B cell (primary cell): ENCODE results near the gene PSAT1. TPM values are rescaled to one million over a fixed set of nuclear protein-coding genes. Genes with fewer than 3 reads are reported as not detected.

Source experiments
- ATAC-seq: fragments of 200-7000 bp; cut with Tn5 transposase; one replicate; pipeline ENCODE4 v1.10.0; 2021; ENCODE audit warnings: low read depth, mild to moderate bottlenecking, moderate number of reproducible peaks, moderate library complexity
- CTCF ChIA-PET: fragments of 350-600 bp; sonication (Branson Sonifier 250); formaldehyde crosslinking; loops from one replicate; lab custom pipeline; 2021; ENCODE audit warnings: antibody characterized with exemption, inconsistent platforms; lab: Charles Lee
- POLR2A ChIA-PET: fragments of 350-600 bp; sonication (Branson Sonifier 250); formaldehyde crosslinking; loops from one replicate; lab custom pipeline; 2021; ENCODE audit warnings: antibody characterized with exemption; lab: Charles Lee
- DNase-seq: peaks from one replicate; pipeline ENCODE4 v3.0.0; 2013
- H2AFZ ChIP-seq: 2 replicates; pipeline ENCODE4 v1.6.1; 2012; ENCODE audit warnings: mild to moderate bottlenecking, low read depth, low read length; ENCODE audit not compliant: insufficient read depth, poor library complexity, severe bottlenecking
- H3K27ac ChIP-seq, 2 donors: 1 replicate in 1 of 2; 2 replicates in 1 of 2; pipeline ENCODE4 v1.5.1; 2012 to 2013; ENCODE audit warnings: low read length in 2 of 2, mild to moderate bottlenecking in 2 of 2, moderate library complexity in 1 of 2
- H3K27me3 ChIP-seq, 4 experiments: fragments of 200-600 bp in 1 of 4; sonication (generic) in 1 of 4; replicated peaks in 1 of 4; 1 replicate in 2 of 4; 2 replicates in 2 of 4; pipeline versions ENCODE4 v1.6.1 to v1.7.0; 2013 to 2016; ENCODE audit warnings: low read length in 3 of 4, mild to moderate bottlenecking in 2 of 4, mixed read lengths in 1 of 4, moderate library complexity in 1 of 4; ENCODE audit not compliant: insufficient read depth in 4 of 4, control insufficient read depth in 3 of 4; ENCODE audit errors: control extremely low read depth in 1 of 4
- H3K36me3 ChIP-seq, 2 experiments: replicated peaks in 1 of 2; 1 replicate in 1 of 2; 2 replicates in 1 of 2; pipeline versions ENCODE4 v1.6.1 to v1.7.1; 2013; ENCODE audit warnings: low read length in 1 of 2; ENCODE audit not compliant: insufficient read depth in 2 of 2, control insufficient read depth in 1 of 2; ENCODE audit errors: control extremely low read depth in 1 of 2, extremely low read depth in 1 of 2
- H3K4me1 ChIP-seq, 2 donors: fragments of 200-600 bp in 1 of 2; sonication (generic) in 1 of 2; 1 replicate in 1 of 2; 2 replicates in 1 of 2; pipeline versions ENCODE4 v1.5.1 to v1.6.1; 2013 to 2017; ENCODE audit warnings: low read length in 2 of 2; ENCODE audit not compliant: control insufficient read depth in 2 of 2, insufficient read depth in 2 of 2
- H3K4me2 ChIP-seq: replicated peaks from 2 replicates; pipeline ENCODE3; 2012; ENCODE audit warnings: mild to moderate bottlenecking, low read depth, low read length; ENCODE audit not compliant: poor library complexity, severe bottlenecking
- H3K4me3 ChIP-seq, 5 experiments: fragments of 200-600 bp in 1 of 5; sonication (generic) in 1 of 5; 1 replicate in 3 of 5; 2 replicates in 2 of 5; pipeline versions ENCODE4 v1.5.1 to v1.7.0; 2011 to 2016; ENCODE audit warnings: low read length in 4 of 5, mild to moderate bottlenecking in 4 of 5, low read depth in 2 of 5, control low read depth in 1 of 5, moderate library complexity in 1 of 5; ENCODE audit not compliant: insufficient read depth in 1 of 5; ENCODE audit errors: control extremely low read depth in 1 of 5, extremely low read depth in 1 of 5
- H3K79me2 ChIP-seq: fragments of 200-600 bp; sonication (generic); one replicate; pipeline ENCODE4 v1.6.0; 2016; ENCODE audit warnings: low read length; ENCODE audit not compliant: control insufficient read depth, insufficient read depth
- H3K9ac ChIP-seq: fragments of 200-600 bp; sonication (generic); 2 replicates; pipeline ENCODE4 v1.6.1; 2017; ENCODE audit warnings: mild to moderate bottlenecking, low read length, moderate library complexity
- H3K9me3 ChIP-seq, 3 donors: one replicate each; pipeline versions ENCODE4 v1.6.1 to v1.7.1; 2013; ENCODE audit warnings: low read length in 2 of 3; ENCODE audit not compliant: control insufficient read depth in 2 of 3, insufficient read depth in 1 of 3; ENCODE audit errors: control extremely low read depth in 1 of 3
- H4K20me1 ChIP-seq: 2 replicates; pipeline ENCODE4 v1.6.0; 2012; ENCODE audit warnings: mild to moderate bottlenecking, low read length; ENCODE audit not compliant: insufficient read depth, control insufficient read depth, poor library complexity, severe bottlenecking
- H3K27ac Mint-ChIP-seq: one replicate; pipeline ENCODE4 v1.8.0; 2021; ENCODE audit warnings: mixed read lengths
- H3K27me3 Mint-ChIP-seq: one replicate; pipeline ENCODE4 v1.8.0; 2021; ENCODE audit warnings: mixed read lengths
- H3K4me1 Mint-ChIP-seq: one replicate; pipeline ENCODE4 v1.8.0; 2021; ENCODE audit warnings: mixed read lengths
- H3K4me3 Mint-ChIP-seq: one replicate; pipeline ENCODE4 v1.8.0; 2021; ENCODE audit warnings: mixed read lengths
- H3K9me3 Mint-ChIP-seq: one replicate; pipeline ENCODE4 v1.8.0; 2022; ENCODE audit warnings: mixed read lengths; ENCODE audit not compliant: insufficient read depth
- CTCF ChIP-seq: fragments of 200-600 bp; IDR thresholded peaks from one replicate; pipeline ENCODE4 v1.8.0; 2022; ENCODE audit warnings: antibody characterized with exemption, mild to moderate bottlenecking
- EZH2 ChIP-seq: IDR thresholded peaks from 2 replicates; pipeline ENCODE4 v1.6.1; 2012; ENCODE audit warnings: borderline replicate concordance, low read depth, mild to moderate bottlenecking, moderate library complexity, low read length; ENCODE audit not compliant: insufficient read depth, poor library complexity, severe bottlenecking
- WGBS: methylation state at CpG from one replicate; pipeline ENCODE4 v1.1.5; 2013; ENCODE audit warnings: missing lambda C conversion rate; ENCODE audit not compliant: insufficient coverage; 5-methylcytosine and 5-hydroxymethylcytosine counted together
- intact Hi-C: fragments of 100-400 bp; cut with micrococcal nuclease; formaldehyde crosslinking; loops from one replicate; pipeline ENCODE4 v1.10.0; 2022
- polyA plus RNA-seq: library from polyadenylated mRNA; depleted of rRNA; stranded (reverse); fragments of >200 nt; gene quantifications from 2 replicates; pipeline ENCODE4 v1.2.3, GENCODE V29; 2012
- total RNA-seq, 2 donors: library from RNA; stranded (reverse); fragments of 120-200 nt in 1 of 2; gene quantifications; 1 replicate in 1 of 2; 2 replicates in 1 of 2; pipeline versions ENCODE4 v1.2.3 to v1.2.4, GENCODE V29; 2013 to 2022

The PSAT1 gene
- total and polyA plus RNA-seq, 2 donors (not counting 1 experiment from before 2014, with no cell fraction given) = 0.61 to 5.0 TPM

- no peak overlapping the region for H3K27ac Mint-ChIP-seq
- H3K4me1 Mint-ChIP-seq = no peaks in the 10 kb centered on the region
- no peaks in the 10 kb centered on the region for H4K20me1 ChIP-seq
- 85% methylated on average over 11 of the region's 16 CpGs for WGBS
- intact Hi-C loops = no loop called here
- H3K79me2 ChIP-seq = no peaks in the 10 kb centered on the region
- H3K27ac ChIP-seq = no peak overlapping the region
- H3K4me1 ChIP-seq = no peaks in the 10 kb centered on the region
- ChIA-PET POLR2A (no interaction called here), CTCF (no interaction called here)
- TF ChIP-seq CTCF = no peak
- no peak for TF ChIP-seq EZH2
- H3K4me2 ChIP-seq = no peak overlapping the region
- ATAC-seq (no peak), DNase-seq (no peak)
- no peak overlapping the region for H3K9ac ChIP-seq
- no peak overlapping the region for H3K4me3 ChIP-seq
- H2AFZ ChIP-seq = no peak overlapping the region
- no peaks in the 10 kb centered on the region for H3K9me3 Mint-ChIP-seq
- no peaks in the 10 kb centered on the region for H3K27me3 ChIP-seq
- no peaks in the 10 kb centered on the region for H3K27me3 Mint-ChIP-seq
- H3K9me3 ChIP-seq = no peaks in the 10 kb centered on the region
- H3K4me3 Mint-ChIP-seq = no peak overlapping the region
- H3K36me3 ChIP-seq = no peaks in the 10 kb centered on the region
These were observed 9.5 kb downstream of the PSAT1 start for GRCh38 chr9:78306222-78307076.

GRCh38 chr9:78307360-78307759 lies 10.4 kb downstream of the PSAT1 start:
- Mint-ChIP-seq H3K4me3 (no peak overlapping the region), H3K4me1 (no peaks in the 10 kb centered on the region), H3K27me3 (no peaks in the 10 kb centered on the region), H3K9me3 (no peaks in the 10 kb centered on the region), H3K27ac (no peak overlapping the region)
- no peak overlapping the region for H3K4me3 ChIP-seq
- POLR2A ChIA-PET = no interaction called here
- no peaks in the 10 kb centered on the region for H3K27me3 ChIP-seq
- CTCF ChIA-PET = no interaction called here
- H3K27ac ChIP-seq = no peak overlapping the region
- H3K79me2 ChIP-seq = no peaks in the 10 kb centered on the region
- TF ChIP-seq CTCF = no peak
- no peak for TF ChIP-seq EZH2
- H3K4me1 ChIP-seq = no peaks in the 10 kb centered on the region
- no peak overlapping the region for H2AFZ ChIP-seq
- no peak overlapping the region for H3K4me2 ChIP-seq
- no peak overlapping the region for H3K9ac ChIP-seq
- ATAC-seq (no peak), DNase-seq (no peak)
- no peaks in the 10 kb centered on the region for H3K36me3 ChIP-seq
- WGBS = no CpG with 5 or more reads among the region's 2 CpGs
- no peaks in the 10 kb centered on the region for H3K9me3 ChIP-seq
- intact Hi-C loops = no loop called here
- no peaks in the 10 kb centered on the region for H4K20me1 ChIP-seq
